H1 (cell line): ENCODE results near the gene TFAP2C. TPM values are rescaled to one million over a fixed set of nuclear protein-coding genes. Genes with fewer than 3 reads are reported as not detected.

Experiments used
- CTCF ChIA-PET: fragments of 300-600 bp; sonication (Branson Sonifier 250); formaldehyde crosslinking; loops from one replicate; lab custom pipeline; 2021; ENCODE audit not compliant: partially characterized antibody; lab: Charles Lee
- POLR2A ChIA-PET: fragments of 300-600 bp; sonication (Branson Sonifier 250); formaldehyde crosslinking; loops from one replicate; lab custom pipeline; 2021; ENCODE audit warnings: inconsistent platforms; ENCODE audit not compliant: partially characterized antibody; lab: Charles Lee
- DNase-seq, 2 experiments: peaks; one replicate each; pipeline versions ENCODE4 v3.0.0 to v3.0.0-alpha.2; 2010 to 2022; ENCODE audit warnings: low spot score in 2 of 2, low read depth in 1 of 2, mixed read lengths in 1 of 2
- FAIRE-seq: peaks from 2 replicates; lab custom pipeline; 2011; peaks lifted over from hg19 to GRCh38; lab: Jason Lieb, UNC
- H2AFZ ChIP-seq: 2 replicates; pipeline ENCODE4 v1.8.1; 2012; ENCODE audit warnings: low read length, inconsistent platforms
- H2AK5ac ChIP-seq: 2 replicates; pipeline ENCODE4 v1.6.1; 2013; ENCODE audit warnings: low read depth, low read length
- H2BK120ac ChIP-seq: replicated peaks from 2 replicates; pipeline ENCODE3; 2013; ENCODE audit warnings: low read depth, low read length, inconsistent platforms
- H2BK12ac ChIP-seq: 2 replicates; pipeline ENCODE4 v1.6.1; 2013; ENCODE audit warnings: low read depth, low read length
- H2BK15ac ChIP-seq: 2 replicates; pipeline ENCODE4 v1.6.1; 2013; ENCODE audit warnings: low read length
- H2BK20ac ChIP-seq: 2 replicates; pipeline ENCODE4 v1.6.1; 2013; ENCODE audit warnings: low read length
- H2BK5ac ChIP-seq: 2 replicates; pipeline ENCODE4 v1.6.1; 2013; ENCODE audit warnings: low read depth, low read length
- H3K14ac ChIP-seq: 2 replicates; pipeline ENCODE4 v1.6.1; 2013; ENCODE audit warnings: inconsistent platforms; ENCODE audit not compliant: insufficient read length
- H3K18ac ChIP-seq: 2 replicates; pipeline ENCODE4 v1.6.1; 2013; ENCODE audit warnings: low read length; ENCODE audit errors: extremely low read depth
- H3K23ac ChIP-seq: 2 replicates; pipeline ENCODE4 v1.6.1; 2013; ENCODE audit warnings: inconsistent platforms; ENCODE audit not compliant: insufficient read length
- H3K23me2 ChIP-seq: 2 replicates; pipeline ENCODE4 v1.6.1; 2013; ENCODE audit warnings: low read depth, low read length
- H3K27ac ChIP-seq: 2 replicates; pipeline ENCODE4 v1.6.1; 2011; ENCODE audit warnings: low read depth, low read length, inconsistent platforms
- H3K27me3 ChIP-seq, 4 experiments: replicated peaks in 1 of 4; 1 replicate in 1 of 4; 2 replicates in 3 of 4; pipeline versions ENCODE4 v1.6.1 to v1.8.1; 2011 to 2013; ENCODE audit warnings: low read length in 3 of 4, mild to moderate bottlenecking in 3 of 4, inconsistent platforms in 2 of 4, mixed read lengths in 2 of 4, moderate library complexity in 1 of 4; ENCODE audit not compliant: control insufficient read depth in 3 of 4, insufficient read depth in 3 of 4; ENCODE audit errors: extremely low read depth in 1 of 4
- H3K36me3 ChIP-seq, 4 experiments: 2 replicates each; pipeline versions ENCODE4 v1.6.1 to v1.8.1; 2011 to 2013; ENCODE audit warnings: mild to moderate bottlenecking in 4 of 4, low read length in 3 of 4, moderate library complexity in 2 of 4, control low read depth in 1 of 4, inconsistent platforms in 1 of 4; ENCODE audit not compliant: insufficient read depth in 4 of 4, control insufficient read depth in 2 of 4
- H3K4ac ChIP-seq: replicated peaks from 2 replicates; pipeline ENCODE3; 2013; ENCODE audit warnings: low read length, low read depth, mixed read lengths, inconsistent platforms; ENCODE audit not compliant: insufficient read length
- H3K4me1 ChIP-seq, 4 experiments: replicated peaks in 1 of 4; 1 replicate in 1 of 4; 2 replicates in 3 of 4; pipeline versions ENCODE4 v1.6.1 to v1.8.1; 2011 to 2013; ENCODE audit warnings: low read length in 3 of 4, inconsistent platforms in 2 of 4, mixed read lengths in 1 of 4; ENCODE audit not compliant: insufficient read depth in 4 of 4, control insufficient read depth in 3 of 4
- H3K4me2 ChIP-seq, 2 experiments: 2 replicates each; pipeline versions ENCODE4 v1.6.1 to v1.8.1; 2011 to 2013; ENCODE audit warnings: low read depth in 2 of 2, low read length in 2 of 2, control low read depth in 1 of 2, inconsistent platforms in 1 of 2, mild to moderate bottlenecking in 1 of 2; ENCODE audit not compliant: insufficient read depth in 1 of 2
- H3K4me3 ChIP-seq, 4 experiments: fragments of 200-600, 300-600 bp in 1 of 4; sonication (generic), shearing (Covaris generic), sonication (Bioruptor Twin) in 1 of 4; 2 replicates each; pipeline versions ENCODE4 v1.5.1 to v1.8.1; 2011 to 2016; ENCODE audit warnings: low read length in 4 of 4, low read depth in 3 of 4, control low read depth in 2 of 4, inconsistent platforms in 2 of 4, mild to moderate bottlenecking in 2 of 4, mixed read lengths in 1 of 4, moderate library complexity in 1 of 4; ENCODE audit not compliant: insufficient read depth in 2 of 4; ENCODE audit errors: extremely low read depth in 1 of 4
- H3K56ac ChIP-seq: replicated peaks from 2 replicates; pipeline ENCODE3; 2013; ENCODE audit warnings: low read depth, mild to moderate bottlenecking, mixed read lengths, low read length, inconsistent platforms; ENCODE audit not compliant: insufficient read length
- H3K79me1 ChIP-seq: 2 replicates; pipeline ENCODE4 v1.6.1; 2013; ENCODE audit warnings: low read depth, low read length, control low read depth
- H3K79me2 ChIP-seq, 2 experiments: 2 replicates each; pipeline versions ENCODE4 v1.6.1 to v1.8.1; 2012 to 2013; ENCODE audit warnings: low read length in 2 of 2, mild to moderate bottlenecking in 2 of 2, inconsistent platforms in 1 of 2; ENCODE audit not compliant: insufficient read depth in 2 of 2, control insufficient read depth in 1 of 2
- H3K9ac ChIP-seq, 4 experiments: replicated peaks in 1 of 4; 1 replicate in 1 of 4; 2 replicates in 3 of 4; pipeline versions ENCODE4 v1.6.1 to v1.8.1; 2011 to 2013; ENCODE audit warnings: low read depth in 3 of 4, low read length in 3 of 4, control low read depth in 2 of 4, mild to moderate bottlenecking in 2 of 4, moderate library complexity in 2 of 4, inconsistent platforms in 1 of 4; ENCODE audit errors: extremely low read depth in 1 of 4
- H3K9me3 ChIP-seq, 2 experiments: 2 replicates each; pipeline versions ENCODE4 v1.6.1 to v1.8.1; 2012 to 2013; ENCODE audit warnings: mild to moderate bottlenecking in 2 of 2, moderate library complexity in 2 of 2, control low read depth in 1 of 2, inconsistent platforms in 1 of 2, low read depth in 1 of 2, low read length in 1 of 2, mixed read lengths in 1 of 2; ENCODE audit not compliant: insufficient read depth in 2 of 2
- H4K20me1 ChIP-seq, 2 experiments: replicated peaks in 1 of 2; 2 replicates each; pipeline versions ENCODE3 to v1.8.1; 2011 to 2013; ENCODE audit warnings: inconsistent platforms in 2 of 2, low read length in 2 of 2, mild to moderate bottlenecking in 1 of 2; ENCODE audit not compliant: insufficient read depth in 2 of 2, control insufficient read depth in 1 of 2
- H4K5ac ChIP-seq: 2 replicates; pipeline ENCODE4 v1.6.1; 2013; ENCODE audit warnings: low read length, low read depth, mixed read lengths, inconsistent platforms; ENCODE audit not compliant: insufficient read length
- H4K8ac ChIP-seq: 2 replicates; pipeline ENCODE4 v1.8.0; 2013; ENCODE audit warnings: mild to moderate bottlenecking, moderate library complexity, low read length, inconsistent platforms; ENCODE audit not compliant: insufficient read depth; ENCODE audit errors: extremely low read depth
- H4K91ac ChIP-seq: replicated peaks from 2 replicates; pipeline ENCODE3; 2013; ENCODE audit warnings: low read length, mixed read lengths, inconsistent platforms; ENCODE audit not compliant: insufficient read length
- CBX5 ChIP-seq: fragments of 300-800, 300-1000 bp; sonication (generic); IDR thresholded peaks from 2 replicates; pipeline ENCODE4 v1.7.1; 2016; ENCODE audit warnings: antibody characterized with exemption, low read length, low read depth
- WGBS, 2 experiments: shearing (Covaris generic) in 1 of 2; methylation state at CpG; one replicate each; pipeline versions ENCODE4 v1.1.6 to v1.1.7; 2013 to 2015; ENCODE audit warnings: low lambda C conversion rate in 2 of 2, mixed read lengths in 2 of 2, inconsistent platforms in 1 of 2, low coverage in 1 of 2, missing lambda C conversion rate in 1 of 2; ENCODE audit not compliant: insufficient replicate concordance in 2 of 2, insufficient coverage in 1 of 2, insufficient read length in 1 of 2; ENCODE audit errors: extremely low coverage in 1 of 2, missing lambda C conversion rate in 1 of 2; 5-methylcytosine and 5-hydroxymethylcytosine counted together
- polyA plus RNA-seq, 7 experiments: library from polyadenylated mRNA; depleted of rRNA in 3 of 7; stranded (reverse) in 5 of 7; unstranded in 2 of 7; fragments of >200 nt in 5 of 7; fragments of 200-250 nt in 2 of 7; gene quantifications; 1 replicate in 5 of 7; 2 replicates in 1 of 7; 4 replicates in 1 of 7; pipeline versions ENCODE4 v1.2.1 to v1.2.3, GENCODE V29; 2011 to 2013; ENCODE audit warnings: missing spikeins in 2 of 7, mixed read lengths in 2 of 7
- total RNA-seq: library from RNA; stranded (reverse); fragmentation: NEBNext Ultra II Directional; extraction: Animal tissue kit (Norgen Biotek cat#: 25700); gene quantifications from 2 replicates; pipeline ENCODE4 v1.2.1, GENCODE V29; 2021
- TF ChIP-seq, protein P1 (sequence below): IDR thresholded peaks from 2 replicates; pipeline ENCODE4 v1.6.1; 2012; ENCODE audit warnings: low read length, inconsistent platforms

Gene TFAP2C
- total and polyA plus RNA-seq, 2 of the 8 experiments (the other 6 are each of a cell fraction or from before 2014, with no cell fraction given): 1.7 to 5.8 TPM

DNA sequence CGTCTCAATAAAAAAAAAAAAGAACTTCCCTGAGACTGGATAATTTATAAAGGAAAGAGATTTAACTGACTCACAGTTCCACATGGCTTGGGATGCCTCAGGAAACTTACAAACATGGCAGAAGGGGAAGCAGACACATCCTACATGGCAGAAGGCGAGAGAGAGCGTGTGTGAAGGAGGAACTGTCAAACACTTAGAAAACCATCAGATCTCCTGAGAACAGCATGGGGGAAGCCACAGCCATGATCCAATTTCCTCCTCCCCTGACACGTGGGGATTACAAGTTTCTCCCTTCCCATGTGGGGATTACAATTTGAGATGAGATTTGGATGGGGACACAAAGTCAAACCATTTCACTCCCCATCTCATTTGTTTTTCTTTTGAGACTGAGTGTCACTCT lies 46.6 kb upstream of the TFAP2C start:
- no peak for FAIRE-seq
- Histone ChIP-seq H3K4ac (no peak overlapping the region), H2BK120ac (no peak overlapping the region), H4K20me1 (no peaks in the 10 kb centered on the region), H2BK5ac (no peak overlapping the region), H2AK5ac (no peak overlapping the region), H3K79me2 (no peaks in the 10 kb centered on the region), H2AFZ (no peak overlapping the region), H3K4me2 (no peak overlapping the region), H3K56ac (no peak overlapping the region), H2BK20ac (no peak overlapping the region), H3K27ac (no peak overlapping the region), H3K27me3 (no peaks in the 10 kb centered on the region), H2BK12ac (0 out of 2 replicates have a peak overlapping the region, but pooled peaks have one; percentile 50), H4K8ac (no peak overlapping the region), H3K23ac (no peak overlapping the region), H4K5ac (no peak overlapping the region), H3K36me3 (no peaks in the 10 kb centered on the region), H3K9me3 (no peaks in the 10 kb centered on the region), H2BK15ac (no peak overlapping the region), H3K4me1 (no peaks in the 10 kb centered on the region; a peak in 2 of 7 replicates), H4K91ac (no peak overlapping the region), H3K23me2 (no peaks in the 10 kb centered on the region), H3K4me3 (no peak overlapping the region), H3K18ac (no peak overlapping the region), H3K79me1 (no peaks in the 10 kb centered on the region)
- WGBS, 2 experiments: 89% methylated on average over 3 of the region's 4 CpGs; no CpG with 5 or more reads in 1 of the 2 experiments
- DNase-seq: no peak
- CTCF ChIA-PET: no interaction called here
- no peak for TF ChIP-seq CBX5
- TF ChIP-seq, protein P1, sequence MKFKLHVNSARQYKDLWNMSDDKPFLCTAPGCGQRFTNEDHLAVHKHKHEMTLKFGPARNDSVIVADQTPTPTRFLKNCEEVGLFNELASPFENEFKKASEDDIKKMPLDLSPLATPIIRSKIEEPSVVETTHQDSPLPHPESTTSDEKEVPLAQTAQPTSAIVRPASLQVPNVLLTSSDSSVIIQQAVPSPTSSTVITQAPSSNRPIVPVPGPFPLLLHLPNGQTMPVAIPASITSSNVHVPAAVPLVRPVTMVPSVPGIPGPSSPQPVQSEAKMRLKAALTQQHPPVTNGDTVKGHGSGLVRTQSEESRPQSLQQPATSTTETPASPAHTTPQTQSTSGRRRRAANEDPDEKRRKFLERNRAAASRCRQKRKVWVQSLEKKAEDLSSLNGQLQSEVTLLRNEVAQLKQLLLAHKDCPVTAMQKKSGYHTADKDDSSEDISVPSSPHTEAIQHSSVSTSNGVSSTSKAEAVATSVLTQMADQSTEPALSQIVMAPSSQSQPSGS: no peak
- TF ChIP-seq, all 59 proteins: peak for 0
- POLR2A ChIA-PET: no interaction called here
- Histone ChIP-seq H3K14ac (no peak overlapping the region), H3K9ac (no peak overlapping the region)
